ENCODE measurements around the gene NTM. TPM values are rescaled to one million over a fixed set of nuclear protein-coding genes. Genes with fewer than 3 reads are reported as not detected.

The NTM gene
- total and polyA plus RNA-seq, 12 donors, result 0.43 to 3.0 (median 1.3) TPM

DNA sequence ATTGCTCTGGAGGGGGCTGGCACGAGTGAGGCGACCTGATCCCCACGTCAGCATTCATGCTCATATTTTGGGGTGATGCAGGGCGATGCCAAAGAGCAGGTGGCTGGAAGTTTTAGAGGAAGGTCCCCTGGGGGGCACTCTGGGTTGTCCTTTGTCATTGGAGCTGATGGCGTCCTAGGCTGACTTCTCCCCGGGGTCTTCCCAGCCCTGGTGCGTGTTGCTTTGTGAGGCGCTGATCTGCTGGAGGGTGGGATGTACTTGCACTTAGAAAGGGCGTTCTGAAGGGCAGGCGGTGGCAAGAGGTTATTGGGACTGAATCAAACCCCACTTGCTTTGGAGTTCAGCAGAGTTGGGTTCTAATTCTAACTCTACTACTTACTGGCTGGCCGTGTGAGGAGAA is 313.3 kb downstream of the NTM start:
- H3K36me3 ChIP-seq, result no peaks in the 10 kb centered on the region
- intact Hi-C loops (cut with DNase I), result no loop called here
- WGBS, 2 donors, result 78 to 82% methylated on average over 11 of the region's 11 CpGs
- H3K27ac ChIP-seq, result no peak overlapping the region
- peaks cover 0 to 50% (median 24%) of the 10 kb centered on the region in 7 donors for H3K27me3 ChIP-seq
- DNase-seq (no peak), ATAC-seq (no peak)
- no peaks in the 10 kb centered on the region for H3K9me3 ChIP-seq
- H3K4me1 ChIP-seq, result peaks cover 0 to 8% (median 6%) of the 10 kb centered on the region in 9 donors
- no peak overlapping the region for H3K4me3 ChIP-seq
- TF ChIP-seq, protein P1, sequence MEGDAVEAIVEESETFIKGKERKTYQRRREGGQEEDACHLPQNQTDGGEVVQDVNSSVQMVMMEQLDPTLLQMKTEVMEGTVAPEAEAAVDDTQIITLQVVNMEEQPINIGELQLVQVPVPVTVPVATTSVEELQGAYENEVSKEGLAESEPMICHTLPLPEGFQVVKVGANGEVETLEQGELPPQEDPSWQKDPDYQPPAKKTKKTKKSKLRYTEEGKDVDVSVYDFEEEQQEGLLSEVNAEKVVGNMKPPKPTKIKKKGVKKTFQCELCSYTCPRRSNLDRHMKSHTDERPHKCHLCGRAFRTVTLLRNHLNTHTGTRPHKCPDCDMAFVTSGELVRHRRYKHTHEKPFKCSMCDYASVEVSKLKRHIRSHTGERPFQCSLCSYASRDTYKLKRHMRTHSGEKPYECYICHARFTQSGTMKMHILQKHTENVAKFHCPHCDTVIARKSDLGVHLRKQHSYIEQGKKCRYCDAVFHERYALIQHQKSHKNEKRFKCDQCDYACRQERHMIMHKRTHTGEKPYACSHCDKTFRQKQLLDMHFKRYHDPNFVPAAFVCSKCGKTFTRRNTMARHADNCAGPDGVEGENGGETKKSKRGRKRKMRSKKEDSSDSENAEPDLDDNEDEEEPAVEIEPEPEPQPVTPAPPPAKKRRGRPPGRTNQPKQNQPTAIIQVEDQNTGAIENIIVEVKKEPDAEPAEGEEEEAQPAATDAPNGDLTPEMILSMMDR (IDR thresholded peaks at IDR 0.05), result no peak

DNA sequence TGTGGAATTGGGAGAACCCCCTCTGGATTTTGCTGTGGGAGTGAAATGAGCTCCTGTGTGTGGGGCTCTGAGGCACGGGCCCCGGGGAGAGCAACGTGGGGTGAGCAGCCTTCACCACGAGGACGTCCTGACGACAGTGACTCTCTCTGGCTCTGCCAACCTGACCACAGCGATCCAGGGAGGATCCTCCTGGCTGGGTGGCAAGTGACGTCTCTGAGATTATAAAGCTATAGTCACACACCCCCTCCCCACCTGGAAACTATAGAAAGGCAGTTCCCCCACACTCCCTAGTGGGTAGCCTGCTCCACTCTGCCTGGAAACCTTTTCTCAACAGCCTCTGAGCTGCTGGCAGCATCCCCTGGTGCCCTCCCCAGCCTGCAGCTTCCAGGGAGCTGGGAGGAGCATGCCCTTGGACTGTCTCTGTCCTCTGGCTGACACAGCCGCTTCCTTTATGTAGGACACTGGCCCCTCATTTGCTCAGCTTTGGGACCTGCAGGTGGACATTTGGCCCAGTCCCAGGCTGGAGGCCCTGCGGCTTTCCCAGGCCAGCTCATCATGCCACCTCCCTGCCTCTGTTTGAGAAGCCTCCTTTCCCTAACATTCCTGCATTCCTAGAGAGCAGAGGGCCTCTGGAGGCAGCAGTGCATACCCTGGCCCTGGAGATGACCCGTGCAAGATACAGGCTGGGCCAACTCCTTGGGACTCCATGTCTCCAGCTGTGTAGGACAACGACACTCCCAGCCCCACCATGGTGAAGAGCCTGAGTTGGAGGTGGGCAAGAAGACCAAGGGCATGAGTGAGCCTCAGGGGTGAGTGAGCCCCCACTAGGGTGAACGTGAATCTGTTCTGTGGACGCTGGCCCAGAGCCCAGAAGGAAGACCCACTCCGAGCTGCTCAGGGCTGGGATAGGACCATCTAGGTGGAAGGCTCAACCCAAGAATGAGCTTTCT is 314.0 kb downstream of the NTM start:
- 72 to 80% methylated on average over 15 of the region's 15 CpGs for WGBS, 2 donors
- ATAC-seq (no peak), DNase-seq (no peak)
- Histone ChIP-seq H3K9me3 (no peaks in the 10 kb centered on the region), H3K27ac (no peak overlapping the region), H3K27me3 (peaks cover 0 to 57% (median 30%) of the 10 kb centered on the region in 7 donors), H3K4me3 (no peak overlapping the region), H3K36me3 (no peaks in the 10 kb centered on the region), H3K4me1 (peaks cover 0 to 8% (median 6%) of the 10 kb centered on the region in 9 donors)
- intact Hi-C loops (cut with DNase I), result no loop called here
- TF ChIP-seq, protein P1 (IDR thresholded peaks at IDR 0.05), result no peak

DNA sequence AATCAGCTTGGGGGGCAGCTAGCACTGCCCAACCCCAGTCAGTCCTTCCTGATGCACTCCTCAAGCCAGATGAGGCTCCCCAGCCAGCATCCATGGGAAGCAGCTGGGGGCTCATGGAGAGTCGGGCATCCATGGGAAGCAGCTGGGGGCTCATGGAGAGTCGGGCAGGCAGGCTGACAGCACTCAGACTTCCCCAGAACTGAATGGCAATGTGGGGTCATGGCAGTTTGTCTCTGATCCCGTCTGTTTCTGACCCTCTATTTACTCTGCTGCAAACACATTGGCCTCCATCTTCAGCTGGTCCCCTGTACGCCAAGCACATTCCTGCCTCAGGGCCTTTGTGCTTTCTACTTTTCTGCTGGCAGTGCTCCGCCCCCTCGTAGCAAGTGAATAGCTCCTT is 314.8 kb downstream of the NTM start:
- peaks cover 0 to 8% (median 6%) of the 10 kb centered on the region in 9 donors for H3K4me1 ChIP-seq
- no peak for DNase-seq
- intact Hi-C loops (cut with DNase I), result no loop called here
- TF ChIP-seq, protein P1 (IDR thresholded peaks at IDR 0.05), result no peak
- no peak overlapping the region for H3K27ac ChIP-seq
- 84 to 89% methylated on average over 6 of the region's 6 CpGs for WGBS, 2 donors
- ATAC-seq, result no peak
- peaks cover 0 to 64% (median 30%) of the 10 kb centered on the region in 7 donors for H3K27me3 ChIP-seq
- no peaks in the 10 kb centered on the region for H3K36me3 ChIP-seq
- no peaks in the 10 kb centered on the region for H3K9me3 ChIP-seq
- no peak overlapping the region for H3K4me3 ChIP-seq

DNA sequence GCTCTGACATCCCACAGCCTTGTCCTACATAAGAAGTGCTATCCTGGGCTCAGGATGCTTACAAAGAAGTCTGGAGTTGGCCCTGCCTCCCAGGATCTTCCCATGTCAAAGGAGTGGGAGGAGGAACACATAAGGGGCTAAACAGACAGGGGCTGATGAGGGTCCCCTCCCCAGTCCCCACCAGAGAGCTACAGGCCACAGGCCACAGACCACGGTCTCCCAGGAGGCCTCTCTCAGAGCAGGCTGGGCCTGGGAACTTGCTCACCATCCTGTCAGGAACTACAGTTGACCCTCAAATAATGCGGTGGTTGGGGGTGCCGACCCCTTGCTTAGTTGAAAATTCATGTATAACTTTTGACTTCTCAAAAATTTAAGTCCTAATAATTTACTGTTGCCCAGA is 315.5 kb downstream of the NTM start:
- TF ChIP-seq, protein P1 (IDR thresholded peaks at IDR 0.05), result no peak
- ATAC-seq (no peak), DNase-seq (no peak)
- no peak overlapping the region for H3K27ac ChIP-seq
- no peaks in the 10 kb centered on the region for H3K9me3 ChIP-seq
- H3K4me3 ChIP-seq, result no peak overlapping the region
- WGBS, 2 donors, result 82 to 84% methylated on average over 3 of the region's 3 CpGs
- intact Hi-C loops (cut with DNase I), result no loop called here
- no peaks in the 10 kb centered on the region for H3K36me3 ChIP-seq
- peaks cover 0 to 70% (median 37%) of the 10 kb centered on the region in 7 donors for H3K27me3 ChIP-seq
- H3K4me1 ChIP-seq, result peaks cover 0 to 8% (median 6%) of the 10 kb centered on the region in 9 donors
